Mesodermal cell (in vitro differentiated cells): ENCODE measurements around the gene PDZRN3.

Experiments used
- H3K27ac ChIP-seq: 2 replicates; pipeline ENCODE4 v1.7.0; 2013; ENCODE audit warnings: mild to moderate bottlenecking, low read depth, low read length, moderate library complexity; ENCODE audit not compliant: severe bottlenecking
- H3K36me3 ChIP-seq: 2 replicates; pipeline ENCODE4 v1.7.1; 2013; ENCODE audit warnings: mild to moderate bottlenecking, low read length, moderate library complexity; ENCODE audit not compliant: control insufficient read depth, insufficient read depth
- H3K4me1 ChIP-seq: one replicate; pipeline ENCODE4 v1.7.1; 2013; ENCODE audit warnings: mild to moderate bottlenecking, low read length; ENCODE audit not compliant: insufficient read depth, control insufficient read depth, poor library complexity, severe bottlenecking
- H3K4me3 ChIP-seq: 2 replicates; pipeline ENCODE4 v1.7.0; 2013; ENCODE audit warnings: low read length, control low read depth, mild to moderate bottlenecking; ENCODE audit not compliant: insufficient read depth, poor library complexity, severe bottlenecking; ENCODE audit errors: extremely low read depth
- H3K9me3 ChIP-seq: 2 replicates; pipeline ENCODE4 v1.7.1; 2013; ENCODE audit warnings: mild to moderate bottlenecking, low read length, moderate library complexity; ENCODE audit not compliant: control insufficient read depth
- WGBS, 2 experiments: methylation state at CpG; one replicate each; pipeline ENCODE4 v1.1.5; 2013; ENCODE audit warnings: missing lambda C conversion rate in 2 of 2; ENCODE audit not compliant: insufficient coverage in 2 of 2; 5-methylcytosine and 5-hydroxymethylcytosine counted together

PDZRN3 gene

DNA sequence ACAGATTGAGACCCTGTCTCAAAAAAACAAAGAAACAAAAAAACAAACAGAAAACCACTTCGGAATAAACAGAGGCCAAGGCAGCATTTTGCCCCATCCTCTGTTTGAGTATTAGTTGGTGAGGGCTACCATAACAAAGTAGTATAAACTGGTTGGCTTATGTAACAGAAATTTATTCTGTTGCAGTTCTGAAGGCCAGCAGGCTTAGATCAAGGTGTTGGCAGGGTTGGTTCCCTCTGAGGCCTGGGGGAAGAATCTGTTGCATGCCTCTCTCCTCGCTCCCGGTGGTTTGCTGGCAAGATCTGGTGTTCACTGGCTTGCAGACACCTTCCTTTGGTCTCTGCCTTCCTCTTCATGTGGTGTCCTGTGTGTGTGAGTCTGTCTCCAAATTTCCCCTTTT lies 261.6 kb downstream of the PDZRN3 start:
- H3K27ac ChIP-seq: no peak overlapping the region
- H3K4me3 ChIP-seq: no peak overlapping the region
- no peaks in the 10 kb centered on the region for H3K4me1 ChIP-seq
- WGBS, 2 experiments: 83% methylated on average over 2 of the region's 3 CpGs
- H3K36me3 ChIP-seq: no peaks in the 10 kb centered on the region
- peaks cover 3% of the 10 kb centered on the region for H3K9me3 ChIP-seq

DNA sequence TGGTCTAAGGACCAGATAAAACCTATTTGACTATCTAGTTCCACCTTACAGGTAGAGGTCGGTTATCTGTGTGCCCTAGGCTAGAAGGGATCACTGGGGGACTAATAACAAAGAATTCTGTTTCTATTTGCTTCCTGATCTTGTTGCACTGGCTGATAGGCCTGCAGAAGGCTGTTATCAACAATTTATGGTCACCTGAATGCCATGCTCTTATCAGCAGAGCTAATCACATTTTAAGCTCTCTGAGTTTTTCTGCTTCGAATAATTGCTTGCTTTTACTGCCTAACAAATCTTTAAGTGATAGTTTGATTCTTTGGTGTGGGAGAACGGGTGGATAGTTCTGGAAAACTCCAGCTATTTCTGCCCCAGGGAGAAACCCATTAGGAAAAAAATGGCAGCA lies 263.1 kb downstream of the PDZRN3 start:
- WGBS, 2 experiments: 60 to 83% methylated on average over 1 of the region's 3 CpGs
- peaks cover 3% of the 10 kb centered on the region for H3K9me3 ChIP-seq
- H3K4me1 ChIP-seq: no peaks in the 10 kb centered on the region
- no peak overlapping the region for H3K27ac ChIP-seq
- no peak overlapping the region for H3K4me3 ChIP-seq
- no peaks in the 10 kb centered on the region for H3K36me3 ChIP-seq

DNA sequence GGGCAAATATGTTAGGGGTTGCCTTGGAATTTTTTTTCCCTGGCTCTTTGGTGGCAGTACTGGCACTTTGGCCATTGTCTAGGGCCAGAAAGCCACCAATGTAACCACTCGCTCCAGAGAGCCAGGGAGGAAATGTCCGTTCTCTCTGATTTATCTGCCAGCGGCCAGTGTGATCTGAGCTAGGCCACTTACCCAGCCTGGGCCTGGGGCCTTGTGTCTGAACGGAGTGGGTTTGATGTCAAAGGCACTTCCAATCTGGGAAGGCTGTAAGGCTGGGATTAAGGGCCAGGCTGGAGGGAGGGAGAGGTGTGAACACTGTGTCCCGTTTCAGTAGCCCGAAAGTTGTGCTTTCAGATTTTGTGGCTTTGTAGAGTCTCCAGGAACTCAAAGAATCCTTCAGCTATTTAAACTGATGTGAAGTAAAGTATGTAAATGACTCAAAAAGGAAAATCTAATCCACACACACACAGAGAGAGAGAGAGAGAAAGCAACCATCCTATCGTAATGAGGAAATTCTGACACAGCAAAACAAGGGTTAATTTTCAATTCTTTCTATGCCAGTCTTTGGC lies 271.0 kb downstream of the PDZRN3 start:
- H3K4me3 ChIP-seq: no peak overlapping the region
- H3K27ac ChIP-seq: no peak overlapping the region
- H3K9me3 ChIP-seq: no peaks in the 10 kb centered on the region
- WGBS, 2 experiments: 84 to 89% methylated on average over 3 of the region's 7 CpGs
- no peaks in the 10 kb centered on the region for H3K4me1 ChIP-seq
- H3K36me3 ChIP-seq: no peaks in the 10 kb centered on the region

DNA sequence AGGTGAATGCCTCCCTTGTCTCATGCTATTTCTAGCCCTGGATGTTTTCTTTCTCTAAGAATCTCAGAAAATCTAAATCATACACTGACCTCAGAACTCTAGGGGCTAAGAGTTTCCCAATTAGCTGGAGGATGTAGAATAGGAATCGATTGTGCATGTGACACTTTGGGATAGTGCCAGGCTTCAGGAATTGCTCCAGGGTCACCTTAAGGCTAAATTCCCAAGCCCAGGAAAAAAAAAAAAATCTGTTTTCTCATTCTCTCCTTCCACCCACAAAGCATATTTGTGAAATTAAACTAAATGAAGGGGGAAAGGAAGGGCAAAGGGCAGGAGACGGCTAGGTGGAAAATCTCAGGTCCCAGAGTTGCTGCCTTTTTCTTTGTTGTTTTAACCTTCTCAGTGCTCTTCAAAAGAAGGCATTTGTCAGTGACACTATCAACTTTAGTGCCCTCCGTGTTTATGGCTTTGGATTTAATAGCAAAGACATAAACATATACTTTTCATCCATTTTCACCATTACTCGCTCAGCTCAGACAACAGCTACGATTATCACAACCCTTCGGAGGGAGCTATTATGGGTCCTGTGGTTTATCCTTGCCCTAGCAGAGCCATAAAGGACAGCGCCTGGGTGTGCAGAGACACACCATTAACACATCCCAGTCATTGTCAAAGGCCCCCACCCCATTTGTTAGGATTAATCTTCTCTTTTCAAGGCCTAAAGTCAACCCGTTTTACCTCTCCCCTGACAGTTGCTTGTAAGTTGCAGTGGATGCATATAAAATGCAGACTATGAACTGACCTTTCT lies 271.7 kb downstream of the PDZRN3 start:
- Histone ChIP-seq H3K4me3 (no peak overlapping the region), H3K4me1 (no peaks in the 10 kb centered on the region), H3K27ac (no peak overlapping the region), H3K36me3 (no peaks in the 10 kb centered on the region), H3K9me3 (no peaks in the 10 kb centered on the region)
- WGBS, 2 experiments: 80 to 92% methylated on average over 3 to 4 of the region's 8 CpGs

- H3K4me1 ChIP-seq: no peaks in the 10 kb centered on the region
- WGBS, 2 experiments: 85 to 90% methylated on average over 9 of the region's 9 CpGs
- no peaks in the 10 kb centered on the region for H3K36me3 ChIP-seq
- no peak overlapping the region for H3K27ac ChIP-seq
- no peaks in the 10 kb centered on the region for H3K9me3 ChIP-seq
- no peak overlapping the region for H3K4me3 ChIP-seq
Observed at GRCh38 chr3:73351423-73352071, 273.2 kb downstream of the PDZRN3 start.

DNA sequence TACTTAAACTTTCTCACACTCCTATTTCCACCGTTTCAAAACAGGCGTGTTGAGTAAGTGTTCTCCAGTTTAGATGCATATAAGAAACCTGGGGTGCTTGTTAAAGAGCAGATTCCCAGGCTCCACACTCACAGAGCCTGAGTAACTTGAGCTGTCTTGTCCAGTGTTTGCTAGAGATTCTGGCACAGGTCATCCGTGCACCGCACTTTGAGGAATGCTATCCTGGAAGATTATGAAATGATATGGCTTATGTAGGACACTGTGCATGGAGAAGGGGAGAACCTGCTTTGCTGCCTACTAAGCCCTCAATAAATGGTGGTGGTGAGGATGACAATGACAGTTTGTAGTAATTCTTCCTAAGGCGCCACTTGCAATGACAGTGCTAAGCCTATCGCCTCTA lies 273.7 kb downstream of the PDZRN3 start:
- Histone ChIP-seq H3K9me3 (no peaks in the 10 kb centered on the region), H3K4me3 (no peak overlapping the region), H3K36me3 (no peaks in the 10 kb centered on the region), H3K4me1 (no peaks in the 10 kb centered on the region), H3K27ac (no peak overlapping the region)
- WGBS, 2 experiments: 86 to 100% methylated on average over 3 to 5 of the region's 6 CpGs

DNA sequence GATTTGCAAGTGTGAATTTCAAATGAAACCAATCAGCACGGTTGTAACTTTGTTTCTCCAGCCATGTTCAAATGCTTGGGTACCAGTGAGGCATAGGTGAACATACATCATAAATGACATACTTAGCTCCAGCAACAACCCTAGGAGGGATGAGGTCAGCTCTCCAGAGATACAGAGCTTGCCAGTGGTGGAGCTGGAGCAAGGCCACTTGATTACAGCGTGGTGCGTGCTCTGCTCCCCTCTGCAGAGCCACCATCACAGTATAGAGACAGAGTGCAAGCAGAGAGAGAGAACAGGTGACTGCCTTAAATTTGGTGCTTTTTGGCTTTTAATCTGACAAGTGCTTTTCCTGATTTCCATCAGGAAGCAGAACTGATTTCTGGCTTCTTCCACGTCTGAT lies 275.1 kb downstream of the PDZRN3 start:
- Histone ChIP-seq H3K27ac (no peak overlapping the region), H3K4me1 (no peaks in the 10 kb centered on the region), H3K4me3 (no peak overlapping the region), H3K9me3 (no peaks in the 10 kb centered on the region), H3K36me3 (no peaks in the 10 kb centered on the region)
- WGBS, 2 experiments: 84 to 94% methylated on average over 3 of the region's 4 CpGs

DNA sequence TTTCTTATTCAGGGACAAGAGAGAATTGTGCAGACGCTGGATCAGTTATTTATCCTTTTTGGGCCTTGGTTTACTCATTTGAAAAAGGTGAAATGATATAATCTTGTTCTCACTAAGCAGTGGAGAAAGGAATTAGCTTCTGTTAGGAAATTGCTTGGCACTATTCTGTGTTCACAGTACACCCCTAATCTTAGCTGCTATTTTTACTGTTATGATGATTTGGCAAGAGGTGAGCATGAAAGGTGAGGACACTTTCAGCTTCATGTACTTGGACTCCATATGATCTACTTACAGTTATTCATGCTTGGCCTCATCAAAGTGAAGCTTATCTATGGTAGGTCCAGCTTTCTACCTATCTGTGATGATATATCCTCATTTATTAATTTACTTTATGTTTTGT lies 282.7 kb downstream of the PDZRN3 start:
- no peaks in the 10 kb centered on the region for H3K36me3 ChIP-seq
- H3K4me1 ChIP-seq: no peaks in the 10 kb centered on the region
- no peak overlapping the region for H3K27ac ChIP-seq
- H3K9me3 ChIP-seq: peaks cover 13% of the 10 kb centered on the region
- no CpG with 5 or more reads among the region's 1 CpG for WGBS, 2 experiments
- H3K4me3 ChIP-seq: no peak overlapping the region

- no peaks in the 10 kb centered on the region for H3K36me3 ChIP-seq
- peaks cover 13% of the 10 kb centered on the region for H3K9me3 ChIP-seq
- no peaks in the 10 kb centered on the region for H3K4me1 ChIP-seq
- no peak overlapping the region for H3K4me3 ChIP-seq
- no peak overlapping the region for H3K27ac ChIP-seq
- 66 to 83% methylated on average over 2 of the region's 3 CpGs for WGBS, 2 experiments
Observed at GRCh38 chr3:73341272-73341935, 283.3 kb downstream of the PDZRN3 start.

DNA sequence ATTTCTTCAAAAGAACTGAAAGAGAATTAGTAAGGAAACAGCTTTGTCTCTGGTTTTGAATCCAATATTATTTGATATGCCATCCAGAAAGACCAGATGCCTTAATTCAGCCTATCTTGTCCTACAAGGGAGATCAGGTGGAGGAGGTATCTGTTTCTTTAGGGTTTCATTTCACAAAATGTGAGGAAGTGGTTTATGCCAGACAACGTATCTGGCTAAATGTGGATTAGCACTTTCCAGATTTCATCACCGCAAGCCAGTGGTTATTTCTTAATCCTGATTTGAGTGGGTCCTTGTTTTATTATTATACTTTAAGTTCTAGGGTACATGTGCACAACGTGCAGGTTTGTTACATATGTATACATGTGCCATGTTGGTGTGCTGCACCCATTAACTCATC lies 292.2 kb downstream of the PDZRN3 start:
- Histone ChIP-seq H3K4me3 (no peak overlapping the region), H3K4me1 (no peaks in the 10 kb centered on the region), H3K27ac (no peak overlapping the region), H3K9me3 (no peaks in the 10 kb centered on the region), H3K36me3 (no peaks in the 10 kb centered on the region)
- no CpG with 5 or more reads among the region's 3 CpGs for WGBS, 2 experiments
